ENCODE results near the gene TTLL4. TPM values are rescaled to one million over a fixed set of nuclear protein-coding genes. Genes with fewer than 3 reads are reported as not detected.

TTLL4 gene
- total and polyA plus RNA-seq, 7 experiments from 2014 or later, result 3.6 to 35.8 (median 20.8) TPM

- no peak overlapping the region for H3K27ac Mint-ChIP-seq
- CTCF ChIA-PET, result interaction anchor here (0.6 kb wide), 1 partner anchor 51 kb away, joined by 4 read pairs; no protein-coding TSS in a partner anchor
- no peak for DNase-seq
- peaks cover 8 to 52% (median 43%) of the 10 kb centered on the region in 5 donors for H3K36me3 Mint-ChIP-seq
- H3K4me1 ChIP-seq (ENCODE audit: control insufficient read depth in 2 of 2, insufficient read depth in 2 of 2, low read length in 2 of 2), result peaks cover 0 to 3% of the 10 kb centered on the region in 2 donors
- H3K4me3 ChIP-seq (ENCODE audit: low read length), result no peak overlapping the region
- no peak for ATAC-seq
- H3K27me3 Mint-ChIP-seq, result peaks cover 24 to 38% (median 32%) of the 10 kb centered on the region in 5 donors
- H3K27ac ChIP-seq (ENCODE audit: low read depth, low read length), result no peak overlapping the region
- peaks cover 0 to 11% (median 0%) of the 10 kb centered on the region in 3 experiments for H3K9me3 ChIP-seq (ENCODE audit: control insufficient read depth in 2 of 3, low read length in 3 of 3)
- peaks cover 7 to 28% (median 17%) of the 10 kb centered on the region in 11 donors for H3K9me3 Mint-ChIP-seq
- H3K4me1 Mint-ChIP-seq, result peaks cover 0 to 9% (median 6%) of the 10 kb centered on the region in 7 donors
- peaks cover 0 to 3% of the 10 kb centered on the region in 2 donors for H3K27me3 ChIP-seq (ENCODE audit: control insufficient read depth in 2 of 2, insufficient read depth in 2 of 2, low read length in 2 of 2)
- no peaks in the 10 kb centered on the region for H3K36me3 ChIP-seq (ENCODE audit: control insufficient read depth in 2 of 3, insufficient read depth in 3 of 3, low read length in 3 of 3)
- intact Hi-C loops (cut with micrococcal nuclease), result no loop called here
- POLR2A ChIA-PET, result no interaction called here
- no peak overlapping the region for H3K4me3 Mint-ChIP-seq
Observed at GRCh38 chr2:218776488-218776887, 65.9 kb downstream of the TTLL4 start.

DNA sequence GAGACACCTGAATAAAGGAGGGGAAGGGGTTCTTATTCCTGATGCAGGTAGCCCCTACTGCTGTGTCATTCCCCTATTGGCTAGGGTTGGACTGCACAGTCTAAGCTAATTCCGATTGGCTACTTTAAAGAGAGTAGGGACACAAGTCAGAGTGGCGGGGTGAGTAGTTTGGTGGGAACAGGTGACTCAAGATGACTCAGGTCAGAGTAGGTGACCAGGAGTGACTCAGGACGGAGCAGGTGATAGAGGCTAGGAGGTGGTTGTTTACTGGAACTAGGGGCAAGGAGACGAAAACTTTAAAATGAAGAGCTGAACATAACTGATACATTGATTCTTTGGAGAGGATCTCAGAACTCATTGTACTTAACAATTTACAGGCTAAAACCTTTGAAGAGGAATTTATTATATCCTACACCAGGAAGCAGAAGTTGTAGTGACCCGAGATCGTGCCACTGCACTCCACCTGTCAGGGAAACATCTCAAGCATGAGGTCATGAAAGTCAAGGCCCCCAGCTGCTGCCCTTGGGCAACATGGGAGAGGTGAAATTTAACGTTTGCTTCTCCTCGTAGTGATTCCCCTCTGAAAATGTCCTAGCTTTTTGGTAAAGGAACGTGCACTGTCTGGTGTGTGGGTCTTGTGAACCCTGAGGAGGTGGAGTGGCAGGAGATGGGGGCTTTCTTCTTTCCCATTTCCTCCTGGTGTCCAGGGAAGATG is 66.8 kb downstream of the TTLL4 start:
- peaks cover 0 to 11% (median 0%) of the 10 kb centered on the region in 3 experiments for H3K9me3 ChIP-seq (ENCODE audit: control insufficient read depth in 2 of 3, low read length in 3 of 3)
- no peaks in the 10 kb centered on the region for H3K36me3 ChIP-seq (ENCODE audit: control insufficient read depth in 2 of 3, insufficient read depth in 3 of 3, low read length in 3 of 3)
- Mint-ChIP-seq H3K36me3 (peaks cover 11 to 47% (median 35%) of the 10 kb centered on the region in 5 donors), H3K4me3 (no peak overlapping the region), H3K27me3 (peaks cover 29 to 43% (median 37%) of the 10 kb centered on the region in 5 donors), H3K27ac (peak overlapping the region in 1 of 9 donors; percentile 42), H3K4me1 (peaks cover 0 to 11% (median 4%) of the 10 kb centered on the region in 7 donors), H3K9me3 (peaks cover 7 to 28% (median 17%) of the 10 kb centered on the region in 11 donors)
- ATAC-seq, result no peak
- H3K4me1 ChIP-seq (ENCODE audit: control insufficient read depth in 2 of 2, insufficient read depth in 2 of 2, low read length in 2 of 2), result peaks cover 0 to 3% of the 10 kb centered on the region in 2 donors
- intact Hi-C loops (cut with micrococcal nuclease), result no loop called here
- no peak for DNase-seq
- no peak overlapping the region for H3K4me3 ChIP-seq (ENCODE audit: low read length)
- CTCF ChIA-PET, result interaction anchor here (0.6 kb wide), 1 partner anchor 52 kb away, joined by 4 read pairs; no protein-coding TSS in a partner anchor
- H3K27me3 ChIP-seq (ENCODE audit: control insufficient read depth in 2 of 2, insufficient read depth in 2 of 2, low read length in 2 of 2), result peaks cover 0 to 3% of the 10 kb centered on the region in 2 donors
- POLR2A ChIA-PET, result no interaction called here
- H3K27ac ChIP-seq (ENCODE audit: low read depth, low read length), result no peak overlapping the region

DNA sequence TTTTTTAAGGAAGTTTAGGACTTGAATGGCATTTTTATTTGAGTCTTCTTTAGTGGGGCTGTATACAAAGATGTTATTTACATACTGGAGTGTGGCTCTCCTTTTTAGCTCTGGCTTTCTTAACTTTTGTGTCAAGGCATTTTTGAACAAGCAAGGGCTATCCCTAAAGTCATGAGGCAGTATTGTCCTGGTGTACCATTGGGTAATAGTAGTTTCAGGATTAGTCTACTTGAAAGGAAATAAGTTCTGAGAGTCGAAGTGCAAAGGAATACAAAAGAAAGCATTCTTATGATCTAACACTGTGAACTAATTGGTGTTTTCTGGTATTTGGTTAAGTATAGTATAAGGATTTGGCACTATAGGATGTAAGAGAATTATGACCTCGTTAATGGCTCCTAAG is 69.4 kb downstream of the TTLL4 start:
- Histone ChIP-seq H3K4me3 (ENCODE audit: low read length) (no peak overlapping the region), H3K27ac (ENCODE audit: low read depth, low read length) (no peak overlapping the region), H3K9me3 (ENCODE audit: control insufficient read depth in 2 of 3, low read length in 3 of 3) (peaks cover 0 to 11% (median 0%) of the 10 kb centered on the region in 3 experiments), H3K27me3 (ENCODE audit: control insufficient read depth in 2 of 2, insufficient read depth in 2 of 2, low read length in 2 of 2) (peaks cover 0 to 3% of the 10 kb centered on the region in 2 donors), H3K36me3 (ENCODE audit: control insufficient read depth in 2 of 3, insufficient read depth in 3 of 3, low read length in 3 of 3) (no peaks in the 10 kb centered on the region), H3K4me1 (ENCODE audit: control insufficient read depth in 2 of 2, insufficient read depth in 2 of 2, low read length in 2 of 2) (peaks cover 0 to 3% of the 10 kb centered on the region in 2 donors)
- ATAC-seq, result no peak
- intact Hi-C loops (cut with micrococcal nuclease), result no loop called here
- DNase-seq, result no peak
- POLR2A ChIA-PET, result no interaction called here
- H3K36me3 Mint-ChIP-seq, result peaks cover 8 to 34% (median 18%) of the 10 kb centered on the region in 5 donors
- H3K9me3 Mint-ChIP-seq, result peaks cover 7 to 28% (median 17%) of the 10 kb centered on the region in 11 donors
- peaks cover 50 to 62% (median 57%) of the 10 kb centered on the region in 5 donors for H3K27me3 Mint-ChIP-seq
- peaks cover 0 to 14% (median 4%) of the 10 kb centered on the region in 7 donors for H3K4me1 Mint-ChIP-seq
- no peak overlapping the region for H3K27ac Mint-ChIP-seq
- CTCF ChIA-PET, result no interaction called here
- H3K4me3 Mint-ChIP-seq, result no peak overlapping the region

- Mint-ChIP-seq H3K27me3 (peaks cover 55 to 68% (median 66%) of the 10 kb centered on the region in 5 donors), H3K36me3 (peaks cover 8 to 31% (median 17%) of the 10 kb centered on the region in 5 donors), H3K9me3 (peaks cover 6 to 26% (median 14%) of the 10 kb centered on the region in 11 donors), H3K4me1 (peaks cover 0 to 14% (median 4%) of the 10 kb centered on the region in 7 donors), H3K27ac (no peak overlapping the region), H3K4me3 (peak overlapping the region in 7 of 10 donors; percentile 22 to 52 (median 28))
- H3K27me3 ChIP-seq (ENCODE audit: control insufficient read depth in 2 of 2, insufficient read depth in 2 of 2, low read length in 2 of 2), result peaks cover 0 to 3% of the 10 kb centered on the region in 2 donors
- CTCF ChIA-PET, result no interaction called here
- H3K27ac ChIP-seq (ENCODE audit: low read depth, low read length), result no peak overlapping the region
- H3K9me3 ChIP-seq (ENCODE audit: control insufficient read depth in 2 of 3, low read length in 3 of 3), result peaks cover 0 to 11% (median 0%) of the 10 kb centered on the region in 3 experiments
- DNase-seq, result no peak
- POLR2A ChIA-PET, result no interaction called here
- H3K4me3 ChIP-seq (ENCODE audit: low read length), result no peak overlapping the region
- no peaks in the 10 kb centered on the region for H3K36me3 ChIP-seq (ENCODE audit: control insufficient read depth in 2 of 3, insufficient read depth in 3 of 3, low read length in 3 of 3)
- H3K4me1 ChIP-seq (ENCODE audit: control insufficient read depth in 2 of 2, insufficient read depth in 2 of 2, low read length in 2 of 2), result peaks cover 0 to 3% of the 10 kb centered on the region in 2 donors
- ATAC-seq, result no peak
- intact Hi-C loops (cut with micrococcal nuclease), result no loop called here
Observed at GRCh38 chr2:218780851-218781690, 70.4 kb downstream of the TTLL4 start.

DNA sequence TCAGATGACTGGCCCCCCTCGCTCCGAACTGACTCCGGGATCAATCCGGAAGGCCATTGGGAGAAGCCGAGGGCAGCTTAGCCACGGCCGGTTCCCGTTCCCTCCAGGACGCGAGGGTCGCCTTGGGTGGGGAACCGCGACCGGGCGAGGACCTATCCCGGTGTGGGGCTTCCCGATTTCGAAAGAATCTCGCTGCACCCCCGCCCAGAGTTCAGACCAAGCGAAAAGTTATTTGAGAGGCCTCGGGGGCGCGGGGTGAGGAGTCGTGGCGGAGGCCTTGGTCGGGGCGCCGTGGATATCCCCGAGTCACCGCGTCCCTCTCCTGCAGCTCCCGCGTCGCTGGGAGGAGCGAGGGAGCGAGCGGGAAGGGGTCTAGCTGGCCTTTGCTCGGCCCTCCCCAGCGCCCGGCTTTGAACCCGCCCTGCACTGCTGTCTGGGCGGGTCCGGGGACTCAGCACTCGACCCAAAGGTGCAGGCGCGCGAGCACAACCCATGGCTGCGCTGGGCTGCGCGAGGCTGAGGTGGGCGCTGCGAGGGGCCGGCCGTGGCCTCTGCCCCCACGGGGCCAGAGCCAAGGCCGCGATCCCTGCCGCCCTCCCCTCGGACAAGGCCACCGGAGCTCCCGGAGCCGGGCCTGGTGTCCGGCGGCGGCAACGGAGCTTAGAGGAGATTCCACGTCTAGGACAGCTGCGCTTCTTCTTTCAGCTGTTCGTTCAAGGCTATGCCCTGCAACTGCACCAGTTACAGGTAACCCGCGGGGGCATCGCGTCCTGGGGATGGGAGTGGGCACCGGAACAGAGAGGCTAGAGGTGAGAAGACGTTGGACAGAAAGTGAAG is 71.3 kb downstream of the TTLL4 start, which contains the start of gene CYP27A1:
CYP27A1 (plus strand) TSS at position 457 of the 837 bp plus-strand sequence; CDS start at position 493, 36 bp downstream.
- POLR2A ChIA-PET, result no interaction called here
- Histone ChIP-seq H3K4me1 (ENCODE audit: control insufficient read depth in 2 of 2, insufficient read depth in 2 of 2, low read length in 2 of 2) (peaks cover 0 to 3% of the 10 kb centered on the region in 2 donors), H3K4me3 (ENCODE audit: low read length) (no peak within 1 kb of the TSS), H3K27me3 (ENCODE audit: control insufficient read depth in 2 of 2, insufficient read depth in 2 of 2, low read length in 2 of 2) (peaks cover 0 to 3% of the 10 kb centered on the region in 2 donors), H3K36me3 (ENCODE audit: control insufficient read depth in 2 of 3, insufficient read depth in 3 of 3, low read length in 3 of 3) (no peaks in the 10 kb centered on the region), H3K9me3 (ENCODE audit: control insufficient read depth in 2 of 3, low read length in 3 of 3) (peaks cover 0 to 4% (median 0%) of the 10 kb centered on the region in 3 experiments), H3K27ac (ENCODE audit: low read depth, low read length) (no peak within 1 kb of the TSS)
- ATAC-seq, result peak; percentile 29
- H3K9me3 Mint-ChIP-seq, result peaks cover 4 to 19% (median 10%) of the 10 kb centered on the region in 11 donors
- H3K36me3 Mint-ChIP-seq, result peaks cover 8 to 28% (median 14%) of the 10 kb centered on the region in 5 donors
- peaks cover 0 to 14% (median 4%) of the 10 kb centered on the region in 7 donors for H3K4me1 Mint-ChIP-seq
- peak in 1 of 9 donors; percentile 23 for DNase-seq
- intact Hi-C loops (cut with micrococcal nuclease), result no loop called here
- H3K4me3 Mint-ChIP-seq, result peak within 1 kb of the TSS in 6 of 10 donors; percentile 22 to 52 (median 27)
- CTCF ChIA-PET, result no interaction called here
- H3K27me3 Mint-ChIP-seq, result peaks cover 53 to 73% (median 63%) of the 10 kb centered on the region in 5 donors
- H3K27ac Mint-ChIP-seq, result no peak within 1 kb of the TSS

GRCh38 chr2:218782528-218782844 is 71.9 kb downstream of the TTLL4 start:
- Mint-ChIP-seq H3K27ac (no peak overlapping the region), H3K27me3 (peaks cover 53 to 77% (median 66%) of the 10 kb centered on the region in 5 donors), H3K9me3 (peaks cover 0 to 13% (median 5%) of the 10 kb centered on the region in 11 donors), H3K4me1 (peaks cover 0 to 14% (median 4%) of the 10 kb centered on the region in 7 donors), H3K4me3 (peak overlapping the region in 1 of 10 donors; percentile 10), H3K36me3 (peaks cover 5 to 24% (median 10%) of the 10 kb centered on the region in 5 donors)
- CTCF ChIA-PET, result no interaction called here
- no peak for DNase-seq
- no peak for ATAC-seq
- Histone ChIP-seq H3K9me3 (ENCODE audit: control insufficient read depth in 2 of 3, low read length in 3 of 3) (no peaks in the 10 kb centered on the region), H3K4me1 (ENCODE audit: control insufficient read depth in 2 of 2, insufficient read depth in 2 of 2, low read length in 2 of 2) (peaks cover 0 to 3% of the 10 kb centered on the region in 2 donors), H3K4me3 (ENCODE audit: low read length) (no peak overlapping the region), H3K27me3 (ENCODE audit: control insufficient read depth in 2 of 2, insufficient read depth in 2 of 2, low read length in 2 of 2) (peaks cover 0 to 3% of the 10 kb centered on the region in 2 donors), H3K27ac (ENCODE audit: low read depth, low read length) (no peak overlapping the region), H3K36me3 (ENCODE audit: control insufficient read depth in 2 of 3, insufficient read depth in 3 of 3, low read length in 3 of 3) (no peaks in the 10 kb centered on the region)
- intact Hi-C loops (cut with micrococcal nuclease), result no loop called here
- POLR2A ChIA-PET, result no interaction called here
